ENCODE measurements around the gene ZMPSTE24. TPM values are rescaled to one million over a fixed set of nuclear protein-coding genes. Genes with fewer than 3 reads are reported as not detected.
"Not testable (repeated sequence)": the region's sequence is repeated elsewhere in the genome, so short reads cannot be mapped to it uniquely, and the experiment has no call there.

Gene ZMPSTE24
- total RNA-seq, 2 donors from 2014 or later, result 32.7 to 36.8 TPM

DNA sequence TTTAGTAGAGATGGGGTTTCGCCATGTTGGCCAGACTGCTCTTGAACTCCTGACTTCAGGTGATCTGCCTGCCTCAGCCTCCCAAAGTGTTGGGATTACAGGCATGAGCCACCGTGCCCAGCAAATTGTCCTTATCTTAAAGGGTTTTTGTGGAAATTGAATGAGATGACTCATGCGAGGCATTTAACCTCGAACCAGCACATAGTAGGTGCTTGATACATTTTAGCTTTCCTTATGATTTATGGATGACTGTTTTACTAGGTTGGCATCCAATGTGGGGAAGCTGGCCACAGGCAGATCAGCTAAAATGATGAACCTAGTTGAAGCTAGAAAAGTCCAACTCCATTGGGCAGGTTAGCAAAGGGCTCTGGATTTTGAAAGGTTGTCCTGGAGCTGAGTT is 60.4 kb downstream of the ZMPSTE24 start:
- DNase-seq (no peak), ATAC-seq (replicated peaks in 1 of 2) (no peak)
- Mint-ChIP-seq H3K27ac (no peak overlapping the region), H3K4me1 (ENCODE audit: low read depth) (peaks cover 45% of the 10 kb centered on the region), H3K36me3 (ENCODE audit: insufficient read depth in 2 of 2) (no peaks in the 10 kb centered on the region), H3K9me3 (no peaks in the 10 kb centered on the region), H3K27me3 (ENCODE audit: low read depth) (peaks cover 21% of the 10 kb centered on the region), H3K4me3 (no peak overlapping the region)

DNA sequence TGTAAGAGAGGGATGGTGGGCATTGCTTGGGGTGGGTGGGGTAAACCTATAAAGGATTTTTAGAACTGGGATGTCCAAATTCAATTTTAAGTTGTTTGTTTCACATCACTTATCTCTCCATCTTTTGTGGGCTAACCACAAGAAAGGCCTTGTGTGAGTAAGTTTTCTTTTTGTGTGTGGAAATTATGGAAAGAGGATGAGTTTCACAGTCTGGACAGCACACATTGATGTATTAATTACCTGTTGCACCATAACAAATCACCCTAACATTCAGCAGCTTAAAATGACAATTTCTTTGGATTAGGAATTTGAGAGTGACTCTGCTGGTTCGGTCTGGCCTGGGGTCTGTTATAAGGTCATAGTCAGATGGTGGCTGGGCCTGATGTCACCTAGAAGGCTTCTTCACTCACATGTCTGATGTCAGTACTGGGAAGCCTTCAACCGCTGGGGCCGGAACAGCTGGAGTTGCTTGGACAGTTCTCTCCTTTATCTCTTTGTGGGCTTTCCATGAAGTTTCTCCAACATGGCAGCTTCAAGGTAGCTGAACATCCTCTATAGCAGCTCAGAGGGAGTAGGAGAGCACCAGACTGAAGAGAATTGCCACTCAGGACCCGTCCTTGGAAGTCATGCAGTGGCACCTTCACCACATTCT is 61.1 kb downstream of the ZMPSTE24 start:
- ATAC-seq (replicated peaks in 1 of 2), result no peak
- no peak overlapping the region for H3K27ac Mint-ChIP-seq
- peaks cover 21% of the 10 kb centered on the region for H3K27me3 Mint-ChIP-seq (ENCODE audit: low read depth)
- H3K9me3 Mint-ChIP-seq, result no peaks in the 10 kb centered on the region
- peak overlapping the region in 1 of 2 donors; percentile 19 for H3K4me3 Mint-ChIP-seq
- peaks cover 39% of the 10 kb centered on the region for H3K4me1 Mint-ChIP-seq (ENCODE audit: low read depth)
- no peaks in the 10 kb centered on the region for H3K36me3 Mint-ChIP-seq (ENCODE audit: insufficient read depth in 2 of 2)
- DNase-seq, result no peak

DNA sequence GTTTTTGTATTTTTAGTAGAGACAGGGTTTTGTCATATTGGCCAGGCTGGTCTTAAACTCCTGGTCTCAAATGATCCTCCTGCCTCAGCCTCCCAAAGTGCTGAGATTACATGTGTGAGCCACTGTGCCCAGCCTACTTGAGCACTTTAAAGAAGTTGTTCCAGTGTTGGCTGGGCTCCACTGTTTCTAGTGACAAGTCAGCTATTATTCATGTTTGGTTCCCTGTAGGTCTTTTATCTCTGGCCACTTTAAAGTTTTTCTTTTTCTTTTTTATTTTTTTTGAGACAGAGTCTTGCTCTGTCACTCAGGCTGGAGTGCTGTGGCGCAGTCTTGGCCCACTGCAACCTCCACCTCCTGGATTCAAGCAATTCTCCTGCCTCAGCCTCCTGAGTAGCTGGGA is 73.4 kb downstream of the ZMPSTE24 start:
- not testable (repeated sequence) for H3K9me3 Mint-ChIP-seq; H3K36me3 Mint-ChIP-seq (ENCODE audit: insufficient read depth in 2 of 2); ATAC-seq (replicated peaks in 1 of 2); H3K27ac Mint-ChIP-seq; H3K27me3 Mint-ChIP-seq (ENCODE audit: low read depth); H3K4me1 Mint-ChIP-seq (ENCODE audit: low read depth); DNase-seq; H3K4me3 Mint-ChIP-seq

DNA sequence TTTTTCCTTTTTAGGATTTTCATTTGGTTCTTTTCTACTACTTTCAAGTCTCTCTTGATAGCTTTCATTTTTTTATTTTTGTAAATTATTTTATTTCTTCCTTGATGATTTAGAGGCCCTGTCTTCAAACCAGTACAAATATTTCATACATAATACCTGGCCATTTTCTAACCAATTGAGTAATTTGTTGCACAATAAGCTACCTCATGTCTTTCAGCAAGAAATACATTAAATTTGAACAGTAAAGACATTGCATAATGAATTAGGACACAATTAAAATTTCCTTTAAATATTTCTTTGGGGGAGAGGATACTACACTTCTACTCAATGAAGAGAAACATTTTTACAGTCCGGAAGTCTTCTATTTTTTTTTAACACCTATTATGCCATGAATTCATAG is 74.7 kb downstream of the ZMPSTE24 start:
- ATAC-seq (replicated peaks in 1 of 2), result no peak
- Mint-ChIP-seq H3K4me1 (ENCODE audit: low read depth) (no peaks in the 10 kb centered on the region), H3K27me3 (ENCODE audit: low read depth) (no peaks in the 10 kb centered on the region), H3K4me3 (no peak overlapping the region), H3K36me3 (ENCODE audit: insufficient read depth in 2 of 2) (peaks cover 0 to 2% of the 10 kb centered on the region in 2 donors), H3K9me3 (no peaks in the 10 kb centered on the region), H3K27ac (no peak overlapping the region)
- DNase-seq, result no peak

DNA sequence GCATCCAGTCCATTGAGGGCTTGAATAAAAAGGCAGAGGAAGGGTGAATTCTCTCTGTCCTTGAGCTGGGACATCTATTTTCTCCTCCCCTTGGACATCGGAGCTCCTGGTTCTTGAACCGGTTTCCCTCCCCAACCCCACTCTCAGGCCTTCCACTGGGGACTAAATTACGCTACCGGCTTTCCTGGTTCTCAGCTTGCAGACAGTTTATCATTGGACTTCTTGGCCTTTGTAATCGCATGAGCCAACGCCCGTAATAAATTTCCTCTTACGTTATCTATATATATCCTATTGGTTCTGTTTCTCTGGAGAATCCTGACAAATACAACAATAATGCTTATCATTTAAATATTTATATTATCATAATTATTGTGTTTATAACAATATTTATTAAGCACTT is 79.4 kb downstream of the ZMPSTE24 start:
- Mint-ChIP-seq H3K27me3 (ENCODE audit: low read depth) (no peaks in the 10 kb centered on the region), H3K4me3 (no peak overlapping the region), H3K9me3 (no peaks in the 10 kb centered on the region), H3K36me3 (ENCODE audit: insufficient read depth in 2 of 2) (peaks cover 1 to 10% of the 10 kb centered on the region in 2 donors), H3K4me1 (ENCODE audit: low read depth) (peaks cover 40% of the 10 kb centered on the region), H3K27ac (no peak overlapping the region)
- DNase-seq (no peak), ATAC-seq (replicated peaks in 1 of 2) (no peak)

DNA sequence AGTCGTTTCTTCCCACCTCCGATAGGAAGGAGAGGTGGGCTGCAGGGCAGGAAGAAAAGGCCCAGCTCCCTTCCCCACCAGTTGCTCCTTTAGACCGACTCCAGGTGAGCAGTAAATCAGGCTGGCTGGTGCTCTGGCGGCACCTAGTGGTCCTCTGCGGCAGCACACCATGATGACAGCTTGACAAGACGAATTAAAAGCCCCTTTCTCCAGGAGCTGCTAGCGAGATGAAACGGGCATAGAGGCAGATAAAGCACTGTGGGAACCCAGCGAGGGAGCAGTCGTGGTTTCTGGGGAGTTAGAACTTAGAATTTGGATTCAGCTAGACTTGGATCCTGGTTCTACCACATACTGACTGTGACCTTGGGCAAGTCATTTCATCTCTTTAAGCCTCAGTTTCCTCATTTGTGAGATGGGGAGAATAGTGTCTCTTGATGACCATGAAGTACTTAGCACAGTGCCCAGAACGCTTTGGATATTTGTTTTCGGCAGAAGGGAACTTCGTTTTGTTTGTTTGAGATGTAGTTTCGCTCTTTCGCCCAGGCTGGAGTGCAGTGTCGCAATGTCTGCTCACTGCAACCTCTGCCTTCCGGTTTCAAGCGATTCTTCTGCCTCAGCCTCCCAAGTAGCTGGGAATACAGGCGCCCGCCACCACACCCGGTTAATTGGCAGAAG is 80.8 kb downstream of the ZMPSTE24 start:
- Mint-ChIP-seq H3K4me1 (ENCODE audit: low read depth) (peaks cover 53% of the 10 kb centered on the region), H3K27ac (no peak overlapping the region), H3K36me3 (ENCODE audit: insufficient read depth in 2 of 2) (peaks cover 1 to 10% of the 10 kb centered on the region in 2 donors), H3K9me3 (peaks cover 0 to 2% of the 10 kb centered on the region in 2 donors), H3K4me3 (peak overlapping the region; percentile 47 to 60), H3K27me3 (ENCODE audit: low read depth) (no peaks in the 10 kb centered on the region)
- ATAC-seq (replicated peaks in 1 of 2) (peak; percentile 61 to 69), DNase-seq (peak; percentile 87 to 94)

DNA sequence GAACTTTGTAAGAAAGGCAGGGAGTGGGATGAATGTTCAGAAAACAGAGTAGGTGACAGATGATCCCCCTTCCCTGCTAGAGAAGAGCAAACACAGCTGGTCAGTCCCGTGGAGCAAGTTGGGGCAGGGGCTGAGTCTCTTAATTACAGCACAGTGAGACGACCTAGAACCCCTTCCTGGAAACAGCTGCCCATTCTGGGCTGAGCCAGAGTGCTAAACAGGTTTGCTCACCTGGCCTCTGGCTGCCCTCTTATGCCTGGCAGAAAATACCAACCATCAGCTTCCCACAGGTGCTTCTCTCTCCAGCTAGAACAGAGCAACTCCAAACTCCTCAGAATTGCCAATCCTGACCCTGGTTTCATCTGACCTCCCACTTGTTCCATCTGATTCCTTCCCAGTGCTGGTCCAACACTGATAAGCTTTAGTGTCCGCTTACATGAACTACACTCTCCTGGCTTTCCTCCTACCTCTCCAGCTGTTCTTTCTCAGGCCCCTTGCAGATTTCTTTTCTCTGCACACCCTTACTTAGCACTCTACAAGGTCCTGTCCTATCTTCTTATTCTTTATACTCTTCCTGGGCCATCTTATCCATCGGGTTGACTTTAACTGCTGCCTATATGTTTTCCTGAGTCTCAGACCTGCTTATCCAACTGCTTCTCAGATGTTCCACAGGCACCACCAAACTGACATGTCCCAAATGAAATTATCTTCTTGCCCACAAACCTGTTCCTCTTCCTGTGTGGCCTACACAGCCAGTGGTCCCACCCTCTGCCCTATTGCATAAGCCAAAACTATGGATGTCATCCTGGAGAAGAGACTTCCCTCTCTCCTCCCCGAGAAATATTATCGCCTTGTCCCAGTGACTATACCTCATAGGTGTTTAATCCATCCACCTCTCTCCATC is 81.6 kb downstream of the ZMPSTE24 start:
- no peak for ATAC-seq (replicated peaks in 1 of 2)
- Mint-ChIP-seq H3K27ac (peak overlapping the region; percentile 43), H3K4me3 (peak overlapping the region; percentile 46 to 60), H3K4me1 (ENCODE audit: low read depth) (peaks cover 61% of the 10 kb centered on the region), H3K27me3 (ENCODE audit: low read depth) (no peaks in the 10 kb centered on the region), H3K36me3 (ENCODE audit: insufficient read depth in 2 of 2) (peaks cover 6 to 13% of the 10 kb centered on the region in 2 donors), H3K9me3 (peaks cover 0 to 4% of the 10 kb centered on the region in 2 donors)
- peak in 1 of 2 donors; percentile 7 for DNase-seq

DNA sequence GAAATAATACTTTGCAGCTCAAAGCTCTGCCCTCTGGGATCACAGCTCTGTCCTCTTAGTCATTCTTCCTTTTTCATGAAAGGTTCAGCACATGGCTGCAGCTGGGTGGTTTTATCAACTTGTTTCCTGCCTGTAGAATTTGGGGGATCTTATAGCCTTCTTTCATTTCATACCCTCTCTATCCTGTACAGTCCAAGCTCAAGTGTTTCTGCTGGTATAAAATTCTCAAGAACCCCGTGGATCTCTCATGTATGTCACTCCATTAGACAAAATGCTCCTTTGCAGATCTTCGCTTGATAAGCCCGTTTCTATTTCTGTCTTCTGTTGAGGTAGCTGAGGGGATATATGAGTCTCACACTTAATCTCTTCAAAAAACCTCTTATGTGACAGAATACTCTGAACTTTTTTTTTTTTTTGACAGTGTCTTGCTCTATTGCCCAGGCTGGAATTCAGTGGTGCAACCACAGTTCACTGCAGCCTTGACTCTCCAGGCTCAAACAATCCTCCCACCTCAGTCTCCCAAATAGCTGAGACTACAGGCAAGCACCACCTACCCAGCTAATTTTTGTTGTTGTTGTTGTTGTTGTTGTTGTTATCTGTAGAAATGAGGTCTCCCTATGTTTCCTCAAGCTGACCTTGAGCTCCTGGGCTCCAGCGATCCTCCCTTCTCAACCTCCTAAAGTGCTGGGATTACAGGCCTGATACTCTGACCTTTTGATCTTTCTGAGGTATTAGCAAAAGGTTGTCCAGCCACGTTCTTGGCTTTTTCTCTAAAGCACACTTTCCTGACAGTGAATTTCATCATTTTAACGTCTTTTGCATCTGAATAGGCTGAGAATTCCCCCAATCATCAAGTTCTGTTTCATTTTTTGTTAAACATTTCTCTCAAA is 83.7 kb downstream of the ZMPSTE24 start:
- ATAC-seq (replicated peaks in 1 of 2) (peak; percentile 62 to 63), DNase-seq (peak; percentile 29 to 45)
- H3K27me3 Mint-ChIP-seq (ENCODE audit: low read depth), result no peaks in the 10 kb centered on the region
- peak overlapping the region; percentile 62 to 74 for H3K4me3 Mint-ChIP-seq
- H3K36me3 Mint-ChIP-seq (ENCODE audit: insufficient read depth in 2 of 2), result peaks cover 6 to 13% of the 10 kb centered on the region in 2 donors
- H3K27ac Mint-ChIP-seq, result peak overlapping the region; percentile 97
- peaks cover 70% of the 10 kb centered on the region for H3K4me1 Mint-ChIP-seq (ENCODE audit: low read depth)
- H3K9me3 Mint-ChIP-seq, result peaks cover 0 to 4% of the 10 kb centered on the region in 2 donors

DNA sequence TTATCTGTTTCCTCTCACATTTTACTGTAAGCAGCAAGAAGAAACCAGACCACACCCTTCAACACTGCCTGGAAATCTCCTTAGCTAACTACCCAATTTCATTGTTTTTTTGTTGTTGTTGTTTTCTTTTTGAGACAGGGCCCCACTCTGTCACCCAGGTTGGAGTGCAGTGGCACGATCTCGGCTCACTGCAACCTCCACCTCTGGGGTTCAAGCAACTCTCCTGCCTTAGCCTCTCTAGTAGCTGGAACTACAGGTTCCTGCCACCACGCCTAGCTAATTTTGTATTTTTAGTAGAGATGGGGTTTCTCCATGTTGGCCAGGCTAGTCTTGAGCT is 84.3 kb downstream of the ZMPSTE24 start:
- Mint-ChIP-seq H3K4me1 (ENCODE audit: low read depth) (peaks cover 70% of the 10 kb centered on the region), H3K27ac (peak overlapping the region; percentile 97), H3K36me3 (ENCODE audit: insufficient read depth in 2 of 2) (peaks cover 6 to 13% of the 10 kb centered on the region in 2 donors), H3K4me3 (peak overlapping the region; percentile 62 to 74)
- DNase-seq (peak; percentile 16 to 55), ATAC-seq (replicated peaks in 1 of 2) (peak; percentile 52 to 53)
- H3K27me3 Mint-ChIP-seq (ENCODE audit: low read depth); H3K9me3 Mint-ChIP-seq: not testable (repeated sequence)

Other genes with a start within 250 kb of the ZMPSTE24 start
- 100 to 1,000 TPM; 401 to 411 TPM for gene CAP1, start 217.5 kb upstream of the ZMPSTE24 start, total RNA-seq
- gene PPT1, start 161.0 kb upstream of the ZMPSTE24 start, total RNA-seq, result 10 to 100 TPM; 52.6 to 53.2 TPM
- gene RLF, start 96.8 kb upstream of the ZMPSTE24 start, total RNA-seq, result 10 to 100 TPM; 16.8 to 21.2 TPM
- 1 to 10 TPM in 1 of 2 donors, under 1 TPM in 1; 0.82 to 1.2 TPM for gene TMCO2, start 10.3 kb upstream of the ZMPSTE24 start, total RNA-seq
- 10 to 100 TPM; 27.4 to 36.3 TPM for gene COL9A2, start 59.0 kb downstream of the ZMPSTE24 start, total RNA-seq
- gene SMAP2, start 115.5 kb downstream of the ZMPSTE24 start, total RNA-seq, result 100 to 1,000 TPM; 487 to 586 TPM
- gene ZFP69B, start 192.2 kb downstream of the ZMPSTE24 start, total RNA-seq, result 1 to 10 TPM; 7.4 to 7.9 TPM
- 1 to 10 TPM; 4.0 to 8.4 TPM for gene ZFP69, start 219.1 kb downstream of the ZMPSTE24 start, total RNA-seq

Data from activated T-cell treated with anti-CD3 and anti-CD28 coated beads, Interleukin-2, amount 50 U/mL, for 72 hours (primary cell).